Stimulated activated memory B cell treated with anti-CD40 and anti-IgM and Interleukin-4, amounts not matched to agents 10 μg/mL and 1 μg/mL and 100 μg/mL, for 72 hours (primary cell): ENCODE measurements around the gene F2RL1.
"Not testable (repeated sequence)": the region's sequence is repeated elsewhere in the genome, so short reads cannot be mapped to it uniquely, and the experiment has no call there.

Experiments used
- ATAC-seq: fragments of 150-1000 bp; cut with Tn5 transposase; 2 replicates; pipeline ENCODE4 v1.10.0; 2021
- H3K27ac Mint-ChIP-seq: one replicate; pipeline ENCODE4 v1.8.0; 2022; ENCODE audit warnings: mild to moderate bottlenecking, mixed read lengths
- H3K27me3 Mint-ChIP-seq: one replicate; pipeline ENCODE4 v1.8.0; 2022; ENCODE audit warnings: mixed read lengths
- H3K36me3 Mint-ChIP-seq: one replicate; pipeline ENCODE4 v1.8.0; 2022; ENCODE audit warnings: mixed read lengths
- H3K4me1 Mint-ChIP-seq: one replicate; pipeline ENCODE4 v1.8.0; 2022; ENCODE audit warnings: mixed read lengths
- H3K4me3 Mint-ChIP-seq: one replicate; pipeline ENCODE4 v1.8.0; 2022; ENCODE audit warnings: mild to moderate bottlenecking, moderate library complexity, mixed read lengths
- H3K9me3 Mint-ChIP-seq: one replicate; pipeline ENCODE4 v1.8.0; 2022; ENCODE audit warnings: mixed read lengths

The F2RL1 gene

DNA sequence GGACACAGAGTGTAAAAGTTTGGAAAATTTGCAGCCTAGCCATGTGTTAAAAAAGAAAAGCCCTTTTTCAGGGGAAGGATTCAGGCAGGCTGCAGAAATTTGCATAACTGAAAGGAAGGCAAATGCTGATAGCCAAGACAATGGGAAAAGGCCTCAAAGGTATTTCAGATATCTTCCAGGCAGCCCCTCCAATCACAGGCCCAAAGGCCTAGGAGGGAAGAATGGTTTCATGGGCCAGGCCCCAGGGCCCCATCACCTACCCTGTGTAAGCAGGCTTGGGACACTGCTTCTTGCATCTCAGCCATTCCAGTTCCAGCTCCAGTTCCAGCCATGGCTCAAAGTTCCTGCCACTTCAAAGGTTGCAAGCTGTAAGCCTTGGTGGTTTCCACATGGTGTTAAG is 35.8 kb downstream of the F2RL1 start:
- no peak overlapping the region for H3K27ac Mint-ChIP-seq
- H3K9me3 Mint-ChIP-seq = peaks cover 7% of the 10 kb centered on the region
- peaks cover 5% of the 10 kb centered on the region for H3K36me3 Mint-ChIP-seq
- peaks cover 39% of the 10 kb centered on the region for H3K4me1 Mint-ChIP-seq
- ATAC-seq = no peak
- no peak overlapping the region for H3K4me3 Mint-ChIP-seq
- no peaks in the 10 kb centered on the region for H3K27me3 Mint-ChIP-seq

DNA sequence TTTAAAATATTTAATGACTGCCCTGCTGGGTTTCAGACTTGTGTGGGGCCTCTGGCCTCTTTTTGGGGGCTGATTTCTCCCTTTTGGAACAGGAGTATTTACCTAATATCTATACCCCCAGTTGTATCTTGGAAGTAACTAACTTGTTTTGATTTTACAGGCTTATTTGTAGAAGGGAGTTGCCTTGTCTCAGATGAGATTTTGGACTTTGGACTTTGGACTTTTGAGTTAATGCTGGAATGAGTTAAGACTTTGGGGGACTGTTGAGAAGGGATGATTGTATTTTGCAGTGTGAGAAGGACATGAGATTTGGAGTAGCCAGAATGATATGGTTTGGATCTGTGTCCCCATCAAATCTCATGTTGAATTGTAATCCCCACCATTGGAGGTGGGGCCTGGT is 36.7 kb downstream of the F2RL1 start:
- H3K4me3 Mint-ChIP-seq, H3K9me3 Mint-ChIP-seq, ATAC-seq, H3K36me3 Mint-ChIP-seq, H3K27me3 Mint-ChIP-seq: not testable (repeated sequence)
- Mint-ChIP-seq H3K27ac (peak overlapping the region; percentile 62), H3K4me1 (peaks cover 33% of the 10 kb centered on the region)

DNA sequence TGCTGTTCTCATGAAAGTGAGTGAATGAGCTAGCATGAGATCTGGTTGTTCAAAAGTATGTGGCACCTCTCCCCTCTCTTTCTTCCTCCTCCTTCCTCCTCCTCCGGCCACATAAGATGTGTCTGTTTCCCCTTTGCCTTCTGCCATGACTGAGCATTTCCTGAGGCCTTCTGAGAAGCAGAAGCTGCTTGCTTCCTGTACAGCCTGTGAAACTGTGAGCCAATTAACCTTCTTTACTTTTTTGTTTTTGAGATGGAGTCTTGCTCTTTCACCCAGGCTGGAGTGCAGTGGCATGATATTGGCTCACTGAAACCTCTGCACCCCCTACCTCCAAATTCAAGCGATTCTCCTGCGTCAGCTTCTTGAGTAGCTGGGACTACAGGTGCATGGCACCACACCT is 37.1 kb downstream of the F2RL1 start:
- H3K4me1 Mint-ChIP-seq = peaks cover 28% of the 10 kb centered on the region
- H3K4me3 Mint-ChIP-seq = no peak overlapping the region
- peak; percentile 75 for ATAC-seq
- H3K27me3 Mint-ChIP-seq = no peaks in the 10 kb centered on the region
- peaks cover 5% of the 10 kb centered on the region for H3K36me3 Mint-ChIP-seq
- H3K9me3 Mint-ChIP-seq = peaks cover 7% of the 10 kb centered on the region
- peak overlapping the region; percentile 62 for H3K27ac Mint-ChIP-seq

DNA sequence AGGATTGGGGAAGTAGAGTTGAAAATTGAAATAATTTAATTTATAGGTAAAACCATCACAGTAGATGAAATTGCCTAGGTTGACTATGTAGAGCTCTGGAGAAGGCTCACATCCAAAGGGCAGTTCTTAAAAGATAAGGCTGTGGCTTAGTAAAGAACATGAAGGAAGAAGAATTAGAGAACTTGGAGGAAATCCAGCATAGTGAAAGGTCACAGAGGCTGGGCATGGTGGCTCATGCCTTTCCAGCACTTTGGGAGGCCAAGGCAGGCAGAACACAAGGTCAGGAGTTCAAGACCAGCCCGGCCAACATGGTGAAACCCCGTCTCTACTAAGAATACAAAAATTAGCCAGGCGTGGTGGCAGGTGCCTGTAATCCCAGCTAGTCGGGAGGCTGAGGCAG is 38.0 kb downstream of the F2RL1 start:
- H3K9me3 Mint-ChIP-seq, ATAC-seq, H3K27me3 Mint-ChIP-seq, H3K4me3 Mint-ChIP-seq, H3K36me3 Mint-ChIP-seq: not testable (repeated sequence)
- Mint-ChIP-seq H3K4me1 (peaks cover 20% of the 10 kb centered on the region), H3K27ac (peak overlapping the region; percentile 62)

DNA sequence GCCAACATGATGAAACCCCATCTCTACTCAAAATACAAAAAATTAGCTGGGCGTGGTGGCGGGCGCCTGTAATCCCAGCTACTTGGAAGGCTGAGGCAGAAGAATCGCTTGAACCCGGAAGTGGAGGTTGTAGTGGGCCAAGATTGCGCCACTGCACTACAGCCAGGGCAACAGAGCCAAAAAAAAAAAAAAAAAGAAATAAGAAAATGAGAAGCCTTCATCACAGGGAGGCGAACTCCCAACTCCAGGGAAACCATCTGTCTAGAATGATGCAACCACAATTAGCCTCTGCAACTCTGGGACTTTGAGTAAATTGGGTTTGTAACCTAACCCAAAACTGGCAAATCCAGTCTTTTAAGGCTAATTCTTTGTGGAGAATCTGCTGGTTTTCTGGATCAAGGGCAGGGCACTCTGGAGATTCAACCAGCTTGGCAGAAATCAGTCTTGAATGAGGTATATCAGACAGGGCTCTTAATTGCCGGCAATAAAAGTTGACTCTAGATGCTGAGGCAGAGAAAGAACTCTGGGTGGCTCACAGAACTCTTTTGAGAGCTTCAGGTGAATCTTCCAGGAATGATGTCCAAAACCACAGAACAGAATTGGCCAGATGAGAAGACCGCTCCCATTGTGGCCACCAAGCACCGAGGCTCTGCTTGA is 40.9 kb downstream of the F2RL1 start:
- Mint-ChIP-seq H3K4me3 (no peak overlapping the region), H3K9me3 (peaks cover 4% of the 10 kb centered on the region), H3K4me1 (peaks cover 19% of the 10 kb centered on the region), H3K27ac (no peak overlapping the region), H3K27me3 (no peaks in the 10 kb centered on the region), H3K36me3 (peaks cover 5% of the 10 kb centered on the region)
- no peak for ATAC-seq

DNA sequence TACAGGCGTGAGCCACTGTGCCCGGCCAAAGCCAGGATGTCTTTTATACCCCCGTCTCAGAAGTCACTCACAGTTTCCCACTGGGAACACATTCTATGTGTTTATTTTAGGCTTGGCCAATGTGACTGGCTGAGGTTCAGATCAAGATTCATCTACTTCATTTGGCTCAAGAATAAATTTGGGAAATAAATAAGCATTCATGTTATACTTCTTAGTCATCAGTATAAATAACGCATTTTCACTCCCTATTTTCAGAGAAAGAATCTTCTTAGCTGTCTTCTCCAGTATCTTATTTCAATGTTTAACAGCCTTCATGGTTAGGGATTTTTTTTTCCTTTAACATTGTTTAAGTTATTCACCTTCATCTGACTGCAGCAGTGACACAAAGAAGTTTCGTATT is 42.8 kb downstream of the F2RL1 start:
- Mint-ChIP-seq H3K27me3 (no peaks in the 10 kb centered on the region), H3K9me3 (no peaks in the 10 kb centered on the region), H3K27ac (no peak overlapping the region), H3K4me3 (no peak overlapping the region), H3K36me3 (no peaks in the 10 kb centered on the region), H3K4me1 (peaks cover 5% of the 10 kb centered on the region)
- ATAC-seq = no peak

DNA sequence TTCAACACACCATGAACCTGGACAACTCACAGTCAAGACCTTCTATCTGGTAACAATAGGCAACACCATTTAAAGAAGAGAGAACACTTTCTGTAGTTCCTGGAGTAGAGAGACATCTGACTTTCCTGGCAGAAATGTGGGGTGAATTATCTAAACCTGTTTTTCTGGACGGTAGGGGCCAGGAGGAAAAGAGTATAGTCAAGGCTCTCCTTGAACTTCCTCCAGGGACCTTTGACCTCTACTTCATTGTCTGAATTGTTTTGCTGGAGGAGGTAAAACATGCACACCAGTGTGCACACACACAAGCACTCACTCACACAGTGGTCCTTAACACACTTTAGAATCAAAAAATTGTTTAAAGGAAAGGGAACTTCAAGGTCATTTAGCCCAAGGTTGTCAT is 44.2 kb downstream of the F2RL1 start:
- no peaks in the 10 kb centered on the region for H3K27me3 Mint-ChIP-seq
- peaks cover 6% of the 10 kb centered on the region for H3K4me1 Mint-ChIP-seq
- ATAC-seq = no peak

DNA sequence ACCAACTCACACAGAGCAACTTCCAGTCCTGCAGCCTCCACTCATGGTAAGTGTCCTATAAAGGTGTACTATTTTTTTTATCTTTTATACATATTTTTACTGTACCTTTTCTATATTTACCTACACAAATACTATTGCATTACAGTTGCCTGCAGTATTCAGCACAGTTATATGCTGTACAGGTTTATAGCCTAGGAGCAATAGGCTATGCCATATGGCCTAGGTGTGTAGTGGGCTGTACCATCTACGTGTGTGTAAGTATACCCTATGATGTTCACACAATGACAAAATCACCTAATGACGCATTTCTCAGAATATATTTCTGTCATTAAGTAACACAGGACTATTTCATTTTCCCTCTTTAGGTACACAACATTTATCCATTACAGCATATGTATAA is 47.7 kb downstream of the F2RL1 start:
- Mint-ChIP-seq H3K9me3 (no peaks in the 10 kb centered on the region), H3K4me3 (no peak overlapping the region), H3K27me3 (no peaks in the 10 kb centered on the region), H3K36me3 (no peaks in the 10 kb centered on the region), H3K27ac (no peak overlapping the region), H3K4me1 (peaks cover 6% of the 10 kb centered on the region)
- no peak for ATAC-seq

More for the DNA sequence above, 44.2 kb downstream of the F2RL1 start:
- no peaks in the 10 kb centered on the region for H3K36me3 Mint-ChIP-seq
- no peak overlapping the region for H3K4me3 Mint-ChIP-seq
- H3K9me3 Mint-ChIP-seq = no peaks in the 10 kb centered on the region
- H3K27ac Mint-ChIP-seq = no peak overlapping the region

DNA sequence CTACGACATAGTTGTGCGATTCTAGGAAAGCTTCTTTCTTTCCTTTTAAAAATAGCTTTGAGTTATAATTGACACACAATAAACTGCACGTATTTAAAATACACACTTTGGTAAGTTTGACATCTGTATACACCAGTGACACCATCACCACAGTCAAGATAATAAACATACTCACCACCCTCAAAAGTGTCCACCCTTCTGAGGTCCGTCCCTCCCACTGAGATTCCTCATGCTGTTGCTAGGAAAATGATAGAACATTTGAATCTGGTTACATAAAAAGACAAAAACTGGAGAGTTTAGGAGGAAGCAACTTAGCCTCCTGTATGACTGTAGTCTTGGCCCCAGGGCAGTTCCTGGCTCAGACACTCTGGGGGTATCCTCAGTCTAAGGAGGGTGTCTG is 48.2 kb downstream of the F2RL1 start:
- Mint-ChIP-seq H3K4me3 (no peak overlapping the region), H3K4me1 (peaks cover 6% of the 10 kb centered on the region), H3K9me3 (no peaks in the 10 kb centered on the region), H3K36me3 (no peaks in the 10 kb centered on the region), H3K27me3 (no peaks in the 10 kb centered on the region), H3K27ac (no peak overlapping the region)
- ATAC-seq = no peak

DNA sequence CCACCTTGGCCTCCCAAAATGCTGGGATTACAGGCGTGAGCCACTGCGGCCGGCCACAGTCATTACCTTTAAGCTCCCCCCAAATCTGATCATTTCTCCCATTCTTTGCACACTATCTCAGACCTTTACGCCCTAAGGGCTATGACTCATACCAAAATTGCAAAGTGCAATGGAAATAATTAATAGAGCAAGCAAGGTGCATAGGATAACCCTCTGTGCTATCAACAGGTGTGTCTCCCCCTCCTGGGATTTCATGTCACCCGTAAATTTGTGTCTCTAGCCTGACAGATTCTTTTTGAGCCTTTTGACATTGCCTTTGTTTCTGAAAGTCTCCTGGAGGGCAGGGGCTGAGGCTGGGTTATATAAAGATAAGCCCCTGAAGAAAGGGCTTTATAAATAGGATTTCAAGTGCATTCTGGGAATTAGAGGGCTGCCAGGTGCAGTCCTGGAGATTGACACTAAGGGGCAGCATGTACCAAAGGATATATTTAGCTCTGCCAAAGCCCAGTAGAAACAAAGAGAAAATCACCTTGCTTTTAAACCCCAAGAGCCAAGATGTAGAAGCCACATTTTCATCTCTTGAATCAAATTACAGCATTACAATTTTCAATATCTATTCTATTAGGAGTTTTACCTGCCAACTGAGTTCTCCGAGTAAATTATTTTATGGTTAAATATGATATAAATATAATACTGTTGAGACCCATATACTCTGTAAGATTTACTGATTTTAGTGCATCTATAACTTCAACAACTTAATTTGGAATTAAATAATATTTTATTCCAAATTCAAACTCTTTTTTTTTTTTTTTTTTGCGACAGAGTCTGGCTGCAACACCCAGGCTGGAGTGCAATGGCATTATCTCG is 49.2 kb downstream of the F2RL1 start:
- peaks cover 6% of the 10 kb centered on the region for H3K4me1 Mint-ChIP-seq
- no peaks in the 10 kb centered on the region for H3K9me3 Mint-ChIP-seq
- H3K27me3 Mint-ChIP-seq = no peaks in the 10 kb centered on the region
- ATAC-seq = peak; percentile 71
- no peak overlapping the region for H3K4me3 Mint-ChIP-seq
- no peaks in the 10 kb centered on the region for H3K36me3 Mint-ChIP-seq
- H3K27ac Mint-ChIP-seq = peak overlapping the region; percentile 35

DNA sequence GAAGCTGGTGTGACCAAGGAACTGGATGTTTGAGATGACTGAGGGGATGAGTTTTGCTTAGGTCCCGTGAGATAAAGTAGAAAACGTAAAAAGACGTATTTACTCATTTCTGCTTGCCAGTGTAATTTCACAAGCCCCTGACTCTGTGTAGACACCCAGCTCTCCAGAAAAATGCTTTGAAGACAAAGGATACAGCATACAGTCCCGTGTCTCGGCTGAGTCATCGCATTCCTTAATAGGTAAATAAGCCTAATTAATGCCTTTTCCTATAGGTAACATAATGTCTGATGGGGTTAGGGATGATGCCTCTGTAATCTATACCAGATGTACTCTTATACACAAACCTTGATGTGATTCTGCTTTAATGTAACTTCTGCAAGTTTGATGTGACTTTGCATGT is 51.2 kb downstream of the F2RL1 start:
- Mint-ChIP-seq H3K9me3 (no peaks in the 10 kb centered on the region), H3K4me1 (peaks cover 22% of the 10 kb centered on the region), H3K27ac (no peak overlapping the region), H3K4me3 (no peak overlapping the region), H3K27me3 (no peaks in the 10 kb centered on the region), H3K36me3 (no peaks in the 10 kb centered on the region)
- no peak for ATAC-seq

DNA sequence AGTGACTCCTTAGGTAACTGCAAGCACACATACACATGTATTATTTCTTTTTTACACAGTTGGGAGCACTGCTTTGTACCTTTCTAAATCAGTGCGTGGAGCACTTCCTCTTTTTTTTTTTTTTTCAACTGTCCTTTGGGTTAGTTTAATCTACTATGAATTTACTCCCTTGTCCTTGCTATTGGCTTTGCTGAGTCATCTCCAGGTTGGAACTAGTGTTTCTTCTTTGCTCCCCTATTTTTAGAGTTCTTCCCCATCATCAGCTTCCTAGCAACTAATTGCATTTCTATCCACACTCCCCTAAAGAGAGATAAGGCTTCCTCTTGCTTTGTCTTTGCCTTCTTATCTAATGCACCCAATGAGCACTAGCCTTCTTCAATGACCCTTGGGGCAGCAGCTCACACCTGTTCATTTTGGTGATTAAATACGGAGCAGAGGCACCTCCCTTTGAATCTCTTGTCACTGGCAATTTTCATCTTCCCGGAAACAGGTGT is 55.3 kb downstream of the F2RL1 start:
- peaks cover 26% of the 10 kb centered on the region for H3K4me1 Mint-ChIP-seq
- no peaks in the 10 kb centered on the region for H3K9me3 Mint-ChIP-seq
- H3K27me3 Mint-ChIP-seq = no peaks in the 10 kb centered on the region
- H3K4me3 Mint-ChIP-seq = peak overlapping the region; percentile 69
- ATAC-seq = peak; percentile 83
- H3K36me3 Mint-ChIP-seq = no peaks in the 10 kb centered on the region
- H3K27ac Mint-ChIP-seq = peak overlapping the region; percentile 82
